ENCODE results near the gene FBRSL1. TPM values are rescaled to one million over a fixed set of nuclear protein-coding genes. Genes with fewer than 3 reads are reported as not detected.

FBRSL1 gene
- total RNA-seq, 1 experiment from 2014 or later, result 124 TPM

DNA sequence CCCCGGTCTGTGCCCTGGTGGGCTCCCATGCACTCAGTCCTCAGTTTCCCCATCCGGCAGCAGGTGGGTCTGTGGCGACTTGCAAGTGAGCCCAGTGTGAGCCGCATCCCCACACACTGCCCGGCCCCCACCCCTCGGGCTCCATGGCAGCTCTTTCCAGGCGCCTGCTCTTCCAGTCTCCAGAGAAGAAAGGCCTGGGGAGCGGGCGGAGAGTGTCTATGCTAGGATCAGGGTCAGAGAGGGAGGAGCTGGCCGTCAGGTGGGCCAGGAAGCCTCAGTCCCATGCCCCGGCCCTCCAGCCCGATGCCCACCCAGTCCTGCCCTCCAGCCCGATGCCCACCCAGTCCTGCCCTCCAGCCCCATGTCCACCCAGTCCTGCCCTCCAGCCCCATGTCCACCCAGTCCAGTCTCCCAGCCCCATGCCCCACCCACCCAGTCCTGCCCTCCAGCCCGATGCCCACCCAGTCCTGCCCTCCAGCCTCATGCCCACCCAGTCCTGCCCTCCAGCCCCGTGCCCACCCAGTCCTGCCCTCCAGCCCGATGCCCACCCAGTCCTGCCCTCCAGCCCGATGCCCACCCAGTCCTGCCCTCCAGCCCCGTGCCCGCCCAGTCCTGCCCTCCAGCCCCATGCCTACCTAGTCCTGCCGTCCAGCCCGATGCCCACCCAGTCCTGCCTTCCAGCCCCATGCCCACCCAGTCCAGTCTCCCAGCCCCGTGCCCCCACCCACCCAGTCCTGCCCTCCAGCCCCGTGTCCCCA, 49.2 kb downstream of the FBRSL1 start:
- Histone ChIP-seq H4K20me1 (ENCODE audit: insufficient read depth) (no peaks in the 10 kb centered on the region), H3K27me3 (ENCODE audit: insufficient read depth, low read length) (no peaks in the 10 kb centered on the region), H3K4me3 (replicated peaks in 1 of 2; ENCODE audit: low read depth in 1 of 2, low read length in 2 of 2) (no peak overlapping the region), H3K4me1 (ENCODE audit: control insufficient read depth in 1 of 2, insufficient read depth in 2 of 2, low read length in 2 of 2) (no peaks in the 10 kb centered on the region), H3K27ac (ENCODE audit: low read depth, low read length) (no peak overlapping the region), H3K9me3 (ENCODE audit: control insufficient read depth in 1 of 2, insufficient read depth in 1 of 2, low read depth in 1 of 2, low read length in 2 of 2) (peaks cover 0 to 7% of the 10 kb centered on the region in 2 experiments; a peak in 1 of 4 replicates), H3K36me3 (ENCODE audit: control insufficient read depth in 1 of 2, insufficient read depth in 2 of 2, low read length in 2 of 2) (no peaks in the 10 kb centered on the region), H3K9me2 (ENCODE audit: insufficient read depth) (no peaks in the 10 kb centered on the region), H2AFZ (ENCODE audit: low read depth, low read length, poor library complexity, severe bottlenecking) (no peak overlapping the region), H3K9ac (ENCODE audit: low read length) (no peak overlapping the region), H3K4me2 (ENCODE audit: low read length) (no peak overlapping the region), H3K79me2 (ENCODE audit: insufficient read depth, low read length) (no peaks in the 10 kb centered on the region)
- TF ChIP-seq RAD21 (IDR thresholded peaks at IDR 0.05; ENCODE audit: low read depth) (no peak), CBX3 (IDR thresholded peaks at IDR 0.05; ENCODE audit: low read depth) (no peak), ZNF274 (IDR thresholded peaks at IDR 0.05; ENCODE audit: low read depth, low read length) (no peak), JUND (IDR thresholded peaks at IDR 0.05) (no peak)
- TF ChIP-seq, protein P1, sequence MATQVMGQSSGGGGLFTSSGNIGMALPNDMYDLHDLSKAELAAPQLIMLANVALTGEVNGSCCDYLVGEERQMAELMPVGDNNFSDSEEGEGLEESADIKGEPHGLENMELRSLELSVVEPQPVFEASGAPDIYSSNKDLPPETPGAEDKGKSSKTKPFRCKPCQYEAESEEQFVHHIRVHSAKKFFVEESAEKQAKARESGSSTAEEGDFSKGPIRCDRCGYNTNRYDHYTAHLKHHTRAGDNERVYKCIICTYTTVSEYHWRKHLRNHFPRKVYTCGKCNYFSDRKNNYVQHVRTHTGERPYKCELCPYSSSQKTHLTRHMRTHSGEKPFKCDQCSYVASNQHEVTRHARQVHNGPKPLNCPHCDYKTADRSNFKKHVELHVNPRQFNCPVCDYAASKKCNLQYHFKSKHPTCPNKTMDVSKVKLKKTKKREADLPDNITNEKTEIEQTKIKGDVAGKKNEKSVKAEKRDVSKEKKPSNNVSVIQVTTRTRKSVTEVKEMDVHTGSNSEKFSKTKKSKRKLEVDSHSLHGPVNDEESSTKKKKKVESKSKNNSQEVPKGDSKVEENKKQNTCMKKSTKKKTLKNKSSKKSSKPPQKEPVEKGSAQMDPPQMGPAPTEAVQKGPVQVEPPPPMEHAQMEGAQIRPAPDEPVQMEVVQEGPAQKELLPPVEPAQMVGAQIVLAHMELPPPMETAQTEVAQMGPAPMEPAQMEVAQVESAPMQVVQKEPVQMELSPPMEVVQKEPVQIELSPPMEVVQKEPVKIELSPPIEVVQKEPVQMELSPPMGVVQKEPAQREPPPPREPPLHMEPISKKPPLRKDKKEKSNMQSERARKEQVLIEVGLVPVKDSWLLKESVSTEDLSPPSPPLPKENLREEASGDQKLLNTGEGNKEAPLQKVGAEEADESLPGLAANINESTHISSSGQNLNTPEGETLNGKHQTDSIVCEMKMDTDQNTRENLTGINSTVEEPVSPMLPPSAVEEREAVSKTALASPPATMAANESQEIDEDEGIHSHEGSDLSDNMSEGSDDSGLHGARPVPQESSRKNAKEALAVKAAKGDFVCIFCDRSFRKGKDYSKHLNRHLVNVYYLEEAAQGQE (IDR thresholded peaks at IDR 0.05; ENCODE audit: low read depth), result no peak
- no peak for ATAC-seq
- no TSS peak for BruUV-seq (replicated peaks)
- intact Hi-C loops (cut with micrococcal nuclease), result no loop called here
- POLR2A ChIA-PET, result no interaction called here
- CTCF ChIA-PET, result no interaction called here
- RAD21 ChIA-PET (ENCODE audit: low non-redundant PET in 1 of 2, low total read pairs in 2 of 2, uncharacterized antibody in 2 of 2, unreplicated experiment in 2 of 2), result no interaction called here
- DNase-seq (ENCODE audit: low read depth, low spot score), result no peak

DNA sequence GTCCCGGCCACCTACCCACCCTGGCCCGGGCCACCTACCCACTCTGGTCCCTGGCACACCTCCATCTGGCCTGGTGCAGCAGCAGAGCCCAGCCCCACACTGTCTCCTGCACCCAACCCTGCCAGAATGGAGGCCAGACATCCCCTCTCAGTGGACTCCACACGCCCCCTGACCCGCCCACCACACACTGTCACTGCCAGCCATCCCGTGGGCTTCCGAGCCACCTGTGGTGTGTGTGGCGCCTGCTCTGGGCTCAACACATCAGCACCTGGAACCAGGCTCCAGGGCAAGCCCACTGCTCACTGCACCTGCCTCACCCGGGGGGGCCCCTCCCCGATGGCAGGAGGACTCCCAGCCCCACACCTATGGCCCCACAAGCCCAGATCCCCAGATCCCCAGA, 50.5 kb downstream of the FBRSL1 start:
- Histone ChIP-seq H3K27ac (ENCODE audit: low read depth, low read length) (no peak overlapping the region), H3K9me2 (ENCODE audit: insufficient read depth) (no peaks in the 10 kb centered on the region), H3K79me2 (ENCODE audit: insufficient read depth, low read length) (no peaks in the 10 kb centered on the region), H3K4me1 (ENCODE audit: control insufficient read depth in 1 of 2, insufficient read depth in 2 of 2, low read length in 2 of 2) (no peaks in the 10 kb centered on the region), H3K4me3 (replicated peaks in 1 of 2; ENCODE audit: low read depth in 1 of 2, low read length in 2 of 2) (no peak overlapping the region), H3K4me2 (ENCODE audit: low read length) (no peak overlapping the region), H3K9ac (ENCODE audit: low read length) (no peak overlapping the region), H4K20me1 (ENCODE audit: insufficient read depth) (no peaks in the 10 kb centered on the region), H3K36me3 (ENCODE audit: control insufficient read depth in 1 of 2, insufficient read depth in 2 of 2, low read length in 2 of 2) (no peaks in the 10 kb centered on the region), H3K9me3 (ENCODE audit: control insufficient read depth in 1 of 2, insufficient read depth in 1 of 2, low read depth in 1 of 2, low read length in 2 of 2) (peaks cover 0 to 7% of the 10 kb centered on the region in 2 experiments; a peak in 1 of 4 replicates), H2AFZ (ENCODE audit: low read depth, low read length, poor library complexity, severe bottlenecking) (no peak overlapping the region), H3K27me3 (ENCODE audit: insufficient read depth, low read length) (no peaks in the 10 kb centered on the region)
- ChIA-PET POLR2A (no interaction called here), RAD21 (ENCODE audit: low non-redundant PET in 1 of 2, low total read pairs in 2 of 2, uncharacterized antibody in 2 of 2, unreplicated experiment in 2 of 2) (no interaction called here), CTCF (no interaction called here)
- DNase-seq (ENCODE audit: low read depth, low spot score), result no peak
- no TSS peak for BruUV-seq (replicated peaks)
- ATAC-seq, result no peak
- intact Hi-C loops (cut with micrococcal nuclease), result no loop called here
- TF ChIP-seq POLR2A (IDR thresholded peaks at IDR 0.05; ENCODE audit: borderline replicate concordance, extremely low read depth, insufficient read depth, insufficient read length) (no peak), CEBPB (IDR thresholded peaks at IDR 0.05; ENCODE audit: low read depth) (no peak), TCF7L2 (IDR thresholded peaks at IDR 0.05; ENCODE audit: borderline replicate concordance, extremely low read depth, insufficient read depth, insufficient read length) (no peak)
